WTC11 (cell line): ENCODE data around the gene CDX2. TPM values are rescaled to one million over a fixed set of nuclear protein-coding genes. Genes with fewer than 3 reads are reported as not detected.
A peak's percentile ranks its signal among the peaks of the same experiment; 100 is the strongest.

Experiments
- ATAC-seq: fragments of 200-7000 bp; cut with Tn5 transposase; 2 replicates; pipeline ENCODE4 v1.10.0; 2021; ENCODE audit warnings: mild to moderate bottlenecking, moderate library complexity
- CTCF ChIA-PET: fragments of 300-600 bp; sonication (Branson Sonifier 250); formaldehyde crosslinking; loops from one replicate; lab custom pipeline; 2021; ENCODE audit warnings: antibody characterized with exemption; lab: Charles Lee
- POLR2A ChIA-PET: fragments of 350-600 bp; sonication (Branson Sonifier 250); formaldehyde crosslinking; loops from one replicate; lab custom pipeline; 2021; ENCODE audit warnings: antibody characterized with exemption; lab: Charles Lee
- DNase-seq: peaks from one replicate; pipeline ENCODE4 v3.0.0; 2021; ENCODE audit warnings: low spot score
- H3K27ac Mint-ChIP-seq: 2 replicates; pipeline ENCODE4 v1.8.0; 2021; ENCODE audit warnings: mixed read lengths
- H3K27me3 Mint-ChIP-seq: 2 replicates; pipeline ENCODE4 v1.8.0; 2021; ENCODE audit warnings: low read depth, mild to moderate bottlenecking, moderate library complexity, mixed read lengths
- H3K36me3 Mint-ChIP-seq: 2 replicates; pipeline ENCODE4 v1.8.0; 2021; ENCODE audit warnings: mixed read lengths
- H3K4me1 Mint-ChIP-seq: 2 replicates; pipeline ENCODE4 v1.8.0; 2022; ENCODE audit warnings: mixed read lengths
- H3K4me3 Mint-ChIP-seq: 2 replicates; pipeline ENCODE4 v1.8.0; 2021; ENCODE audit warnings: mild to moderate bottlenecking, moderate library complexity, mixed read lengths
- H3K9me3 Mint-ChIP-seq: 2 replicates; pipeline ENCODE4 v1.8.0; 2021; ENCODE audit warnings: mixed read lengths
- CBFB ChIP-seq: sonication (generic); formaldehyde crosslinking; IDR thresholded peaks from 2 replicates; pipeline ENCODE4 v1.8.1; 2022; ENCODE audit warnings: mild to moderate bottlenecking, low read depth, missing genetic modification reagents
- E2F4 ChIP-seq: sonication (generic); formaldehyde crosslinking; IDR thresholded peaks from 2 replicates; pipeline ENCODE4 v1.8.1; 2022; ENCODE audit warnings: low read depth, mild to moderate bottlenecking, moderate library complexity, missing genetic modification reagents, borderline replicate concordance
- EMX1 ChIP-seq: fragments of 250-450 bp; sonication (Bioruptor Pico); IDR thresholded peaks from 2 replicates; pipeline ENCODE4 v1.8.0; 2021; ENCODE audit warnings: mild to moderate bottlenecking
- FOXP1 ChIP-seq: sonication (generic); formaldehyde crosslinking; IDR thresholded peaks from 2 replicates; pipeline ENCODE4 v1.8.0; 2022; ENCODE audit warnings: missing genetic modification reagents, mild to moderate bottlenecking, moderate library complexity, borderline replicate concordance
- GABPB1 ChIP-seq: sonication (generic); formaldehyde crosslinking; IDR thresholded peaks from 2 replicates; pipeline ENCODE4 v1.8.1; 2023; ENCODE audit warnings: mild to moderate bottlenecking, missing genetic modification reagents
- GRHL2 ChIP-seq: fragments of 250-450 bp; sonication (Bioruptor Pico); IDR thresholded peaks from 2 replicates; pipeline ENCODE4 v1.8.0; 2022; ENCODE audit warnings: mild to moderate bottlenecking, moderate library complexity; ENCODE audit not compliant: insufficient replicate concordance, severe bottlenecking
- GTF2I ChIP-seq: fragments of 250-450 bp; sonication (Bioruptor Pico); conservative IDR thresholded peaks from 2 replicates; pipeline ENCODE4 v1.4.0; 2021; ENCODE audit warnings: mild to moderate bottlenecking
- HMGXB4 ChIP-seq: sonication (generic); formaldehyde crosslinking; IDR thresholded peaks from 2 replicates; pipeline ENCODE4 v1.8.1; 2023; ENCODE audit warnings: mild to moderate bottlenecking, moderate library complexity, missing genetic modification reagents
- MLX ChIP-seq: sonication (generic); formaldehyde crosslinking; IDR thresholded peaks from 2 replicates; pipeline ENCODE4 v1.8.1; 2023; ENCODE audit warnings: mild to moderate bottlenecking, missing genetic modification reagents, moderate library complexity
- PREB ChIP-seq: sonication (generic); formaldehyde crosslinking; IDR thresholded peaks from 2 replicates; pipeline ENCODE4 v1.8.1; 2022; ENCODE audit warnings: mild to moderate bottlenecking, missing genetic modification reagents, moderate library complexity, borderline replicate concordance
- PRRX2 ChIP-seq: fragments of 250-450 bp; sonication (Bioruptor Pico); IDR thresholded peaks from 2 replicates; pipeline ENCODE4 v1.8.0; 2021; ENCODE audit warnings: mild to moderate bottlenecking
- SMAD4 ChIP-seq: sonication (generic); formaldehyde crosslinking; IDR thresholded peaks from 2 replicates; pipeline ENCODE4 v1.8.0; 2022; ENCODE audit warnings: mild to moderate bottlenecking, missing genetic modification reagents
- SP1 ChIP-seq: sonication (generic); formaldehyde crosslinking; conservative IDR thresholded peaks from 2 replicates; pipeline ENCODE4 v1.8.1; 2022; ENCODE audit warnings: missing genetic modification reagents
- TCF7 ChIP-seq: sonication (generic); formaldehyde crosslinking; IDR thresholded peaks from 2 replicates; pipeline ENCODE4 v1.8.0; 2022; ENCODE audit warnings: mild to moderate bottlenecking, low read depth, missing genetic modification reagents, moderate library complexity
- TEAD4 ChIP-seq: sonication (generic); formaldehyde crosslinking; IDR thresholded peaks from 2 replicates; pipeline ENCODE4 v1.8.0; 2022; ENCODE audit warnings: mild to moderate bottlenecking, missing genetic modification reagents
- ZNF219 ChIP-seq: sonication (generic); formaldehyde crosslinking; IDR thresholded peaks from 2 replicates; pipeline ENCODE4 v1.8.0; 2023; ENCODE audit warnings: missing genetic modification reagents, mild to moderate bottlenecking, borderline replicate concordance
- ZNF512 ChIP-seq: sonication (generic); formaldehyde crosslinking; IDR thresholded peaks from 2 replicates; pipeline ENCODE4 v1.8.1; 2022; ENCODE audit warnings: missing genetic modification reagents, borderline replicate concordance
- total RNA-seq: library from RNA; stranded (reverse); gene quantifications from 3 replicates; pipeline ENCODE4 v1.2.3, GENCODE V29; 2021
- TF ChIP-seq, protein P1 (sequence below): fragments of 250-450 bp; sonication (Bioruptor Pico); IDR thresholded peaks from 2 replicates; pipeline ENCODE4 v1.8.0; 2021; ENCODE audit warnings: mild to moderate bottlenecking
- TF ChIP-seq, protein P2 (sequence below): fragments of 250-450 bp; sonication (Bioruptor Pico); IDR thresholded peaks from 2 replicates; pipeline ENCODE4 v1.9.0; 2021; ENCODE audit warnings: mild to moderate bottlenecking, borderline replicate concordance

The CDX2 gene
- total RNA-seq, 1 experiment from 2014 or later, result 0.44 TPM

DNA sequence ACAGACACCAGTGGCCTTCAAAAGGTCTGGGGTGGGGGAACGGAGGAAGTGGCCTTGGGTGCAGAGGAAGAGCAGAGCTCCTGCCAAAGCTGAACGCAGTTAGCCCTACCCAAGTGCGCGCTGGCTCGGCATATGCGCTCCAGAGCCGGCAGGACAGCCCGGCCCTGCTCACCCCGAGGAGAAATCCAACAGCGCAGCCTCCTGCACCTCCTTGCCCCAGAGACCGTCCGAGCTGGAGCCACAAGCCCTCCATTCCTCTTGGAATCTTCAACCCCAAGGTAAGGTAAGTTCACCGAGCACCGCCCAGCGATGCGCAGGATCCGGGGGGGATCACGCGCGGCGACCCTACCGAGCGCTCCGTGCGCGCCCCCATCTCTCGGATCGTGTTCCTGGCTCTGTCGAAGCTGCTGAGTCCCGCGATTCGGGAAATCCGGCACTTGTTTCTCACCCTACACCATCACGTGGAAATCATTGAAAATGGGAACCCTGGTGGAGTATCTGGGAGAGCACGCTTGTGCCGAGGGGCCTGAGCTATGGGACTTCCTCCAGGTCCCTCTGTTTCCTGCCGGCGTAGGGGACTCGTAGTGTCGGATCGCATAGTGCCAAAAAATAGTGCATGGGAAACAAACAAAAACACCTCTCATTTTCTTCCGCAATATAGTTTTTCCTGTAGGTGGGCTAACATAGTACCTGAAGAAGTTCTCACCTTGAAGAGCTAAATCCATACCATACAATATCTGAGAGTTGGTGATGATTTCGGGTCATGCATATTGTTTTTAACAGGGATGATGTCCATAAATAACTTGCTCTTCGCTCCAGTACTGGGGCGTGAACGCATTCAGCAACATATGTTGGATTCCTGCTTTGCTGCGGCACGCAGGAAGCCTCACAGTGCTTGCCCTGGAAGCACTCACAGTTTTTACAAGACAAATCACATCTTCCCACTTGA lies 40.0 kb downstream of the CDX2 start:
- H3K27ac Mint-ChIP-seq, result no peak overlapping the region
- peaks cover 99% of the 10 kb centered on the region for H3K27me3 Mint-ChIP-seq
- peak overlapping the region; percentile 29; the same call in 1 of the 2 replicates for H3K4me3 Mint-ChIP-seq
- DNase-seq (peak; percentile 44), ATAC-seq (peak; percentile 50)
- 0 out of 2 replicates have a peak, but pooled peaks cover 3% of the 10 kb centered on the region for H3K36me3 Mint-ChIP-seq
- no peak for TF ChIP-seq MLX (CRISPR knock-in tag)
- no peak for TF ChIP-seq E2F4
- no peak for TF ChIP-seq CBFB
- no peak for TF ChIP-seq GRHL2 (CRISPR knock-in tag)
- TF ChIP-seq, protein P1, sequence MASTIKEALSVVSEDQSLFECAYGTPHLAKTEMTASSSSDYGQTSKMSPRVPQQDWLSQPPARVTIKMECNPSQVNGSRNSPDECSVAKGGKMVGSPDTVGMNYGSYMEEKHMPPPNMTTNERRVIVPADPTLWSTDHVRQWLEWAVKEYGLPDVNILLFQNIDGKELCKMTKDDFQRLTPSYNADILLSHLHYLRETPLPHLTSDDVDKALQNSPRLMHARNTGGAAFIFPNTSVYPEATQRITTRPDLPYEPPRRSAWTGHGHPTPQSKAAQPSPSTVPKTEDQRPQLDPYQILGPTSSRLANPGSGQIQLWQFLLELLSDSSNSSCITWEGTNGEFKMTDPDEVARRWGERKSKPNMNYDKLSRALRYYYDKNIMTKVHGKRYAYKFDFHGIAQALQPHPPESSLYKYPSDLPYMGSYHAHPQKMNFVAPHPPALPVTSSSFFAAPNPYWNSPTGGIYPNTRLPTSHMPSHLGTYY (CRISPR knock-in tag), result no peak
- TF ChIP-seq TCF7 (CRISPR knock-in tag), result no peak
- TF ChIP-seq SP1 (CRISPR knock-in tag), result no peak
- TF ChIP-seq GABPB1 (CRISPR knock-in tag), result no peak
- no peak for TF ChIP-seq TEAD4 (CRISPR knock-in tag)
- no peak for TF ChIP-seq ZNF219 (CRISPR knock-in tag)
- peaks cover 36% of the 10 kb centered on the region for H3K4me1 Mint-ChIP-seq
- CTCF ChIA-PET, result interaction anchor here (0.7 to 4.6 kb wide), 8 partner anchors 12 to 567 kb away, joined by 3 to 39 read pairs (median 4); no protein-coding TSS in a partner anchor
- H3K9me3 Mint-ChIP-seq, result no peaks in the 10 kb centered on the region
- POLR2A ChIA-PET, result no interaction called here

DNA sequence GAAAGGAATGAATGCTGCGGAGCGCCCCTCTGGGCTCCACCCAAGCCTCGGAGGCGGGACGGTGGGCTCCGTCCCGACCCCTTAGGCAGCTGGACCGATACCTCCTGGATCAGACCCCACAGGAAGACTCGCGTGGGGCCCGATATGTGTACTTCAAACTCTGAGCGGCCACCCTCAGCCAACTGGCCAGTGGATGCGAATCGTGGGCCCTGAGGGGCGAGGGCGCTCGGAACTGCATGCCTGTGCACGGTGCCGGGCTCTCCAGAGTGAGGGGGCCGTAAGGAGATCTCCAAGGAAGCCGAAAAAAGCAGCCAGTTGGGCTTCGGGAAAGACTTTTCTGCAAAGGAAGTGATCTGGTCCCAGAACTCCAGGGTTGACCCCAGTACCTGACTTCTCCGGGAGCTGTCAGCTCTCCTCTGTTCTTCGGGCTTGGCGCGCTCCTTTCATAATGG lies 40.7 kb downstream of the CDX2 start:
- no peaks in the 10 kb centered on the region for H3K9me3 Mint-ChIP-seq
- H3K27ac Mint-ChIP-seq, result no peak overlapping the region
- POLR2A ChIA-PET, result no interaction called here
- H3K4me1 Mint-ChIP-seq, result peaks cover 41% of the 10 kb centered on the region
- peak; percentile 27 for DNase-seq
- ATAC-seq, result peak; percentile 7
- H3K36me3 Mint-ChIP-seq, result peaks cover 4% of the 10 kb centered on the region; the same call in 1 of the 2 replicates
- peak overlapping the region; percentile 32; the same call in 1 of the 2 replicates for H3K4me3 Mint-ChIP-seq
- H3K27me3 Mint-ChIP-seq, result peaks cover 99% of the 10 kb centered on the region
- CTCF ChIA-PET, result interaction anchor here (0.7 to 4.6 kb wide), 8 partner anchors 12 to 566 kb away, joined by 3 to 39 read pairs (median 6); no protein-coding TSS in a partner anchor
- no peak for TF ChIP-seq PREB
- no peak for TF ChIP-seq FOXP1 (CRISPR knock-in tag)
- TF ChIP-seq, protein P2, sequence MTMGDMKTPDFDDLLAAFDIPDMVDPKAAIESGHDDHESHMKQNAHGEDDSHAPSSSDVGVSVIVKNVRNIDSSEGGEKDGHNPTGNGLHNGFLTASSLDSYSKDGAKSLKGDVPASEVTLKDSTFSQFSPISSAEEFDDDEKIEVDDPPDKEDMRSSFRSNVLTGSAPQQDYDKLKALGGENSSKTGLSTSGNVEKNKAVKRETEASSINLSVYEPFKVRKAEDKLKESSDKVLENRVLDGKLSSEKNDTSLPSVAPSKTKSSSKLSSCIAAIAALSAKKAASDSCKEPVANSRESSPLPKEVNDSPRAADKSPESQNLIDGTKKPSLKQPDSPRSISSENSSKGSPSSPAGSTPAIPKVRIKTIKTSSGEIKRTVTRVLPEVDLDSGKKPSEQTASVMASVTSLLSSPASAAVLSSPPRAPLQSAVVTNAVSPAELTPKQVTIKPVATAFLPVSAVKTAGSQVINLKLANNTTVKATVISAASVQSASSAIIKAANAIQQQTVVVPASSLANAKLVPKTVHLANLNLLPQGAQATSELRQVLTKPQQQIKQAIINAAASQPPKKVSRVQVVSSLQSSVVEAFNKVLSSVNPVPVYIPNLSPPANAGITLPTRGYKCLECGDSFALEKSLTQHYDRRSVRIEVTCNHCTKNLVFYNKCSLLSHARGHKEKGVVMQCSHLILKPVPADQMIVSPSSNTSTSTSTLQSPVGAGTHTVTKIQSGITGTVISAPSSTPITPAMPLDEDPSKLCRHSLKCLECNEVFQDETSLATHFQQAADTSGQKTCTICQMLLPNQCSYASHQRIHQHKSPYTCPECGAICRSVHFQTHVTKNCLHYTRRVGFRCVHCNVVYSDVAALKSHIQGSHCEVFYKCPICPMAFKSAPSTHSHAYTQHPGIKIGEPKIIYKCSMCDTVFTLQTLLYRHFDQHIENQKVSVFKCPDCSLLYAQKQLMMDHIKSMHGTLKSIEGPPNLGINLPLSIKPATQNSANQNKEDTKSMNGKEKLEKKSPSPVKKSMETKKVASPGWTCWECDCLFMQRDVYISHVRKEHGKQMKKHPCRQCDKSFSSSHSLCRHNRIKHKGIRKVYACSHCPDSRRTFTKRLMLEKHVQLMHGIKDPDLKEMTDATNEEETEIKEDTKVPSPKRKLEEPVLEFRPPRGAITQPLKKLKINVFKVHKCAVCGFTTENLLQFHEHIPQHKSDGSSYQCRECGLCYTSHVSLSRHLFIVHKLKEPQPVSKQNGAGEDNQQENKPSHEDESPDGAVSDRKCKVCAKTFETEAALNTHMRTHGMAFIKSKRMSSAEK (CRISPR knock-in tag), result no peak
- TF ChIP-seq EMX1 (CRISPR knock-in tag), result no peak
- TF ChIP-seq E2F4, result no peak
- no peak for TF ChIP-seq PRRX2
- no peak for TF ChIP-seq ZNF512 (CRISPR knock-in tag)
- no peak for TF ChIP-seq ZNF219 (CRISPR knock-in tag)
- TF ChIP-seq HMGXB4 (CRISPR knock-in tag), result no peak
- TF ChIP-seq GTF2I (CRISPR knock-in tag), result no peak
- no peak for TF ChIP-seq SMAD4 (CRISPR knock-in tag)
